Measurements from ENCODE around the gene ZDHHC13.

ZDHHC13 gene

DNA sequence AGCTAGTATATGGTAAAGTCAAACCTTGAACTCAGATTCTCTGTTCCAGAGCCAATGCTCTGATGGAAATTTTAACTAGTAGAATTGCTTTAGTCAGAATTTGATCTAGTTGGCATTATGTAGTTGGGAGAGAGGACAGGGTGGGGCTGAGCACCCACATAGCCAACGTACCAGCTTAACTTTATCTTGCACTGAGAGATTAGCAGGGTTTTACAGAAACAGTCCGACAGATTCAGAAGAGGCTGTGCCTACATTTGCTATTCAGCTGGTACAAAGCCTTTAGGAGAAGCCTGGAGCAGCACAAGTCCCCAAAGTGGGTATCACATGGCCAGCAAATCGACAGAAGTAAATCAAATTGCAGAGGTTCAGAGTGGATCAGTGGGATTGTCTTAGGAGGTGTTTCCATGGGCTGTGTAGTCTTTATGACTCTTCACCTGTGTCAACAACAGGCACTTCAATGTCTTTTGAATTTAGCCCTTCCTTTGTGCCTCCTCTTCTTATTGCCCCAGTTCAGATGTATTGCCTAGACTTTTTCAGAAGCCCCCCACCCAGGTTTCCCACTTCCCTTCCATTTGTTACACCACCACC, 92.1 kb downstream of the ZDHHC13 start:
- no peak for DNase-seq

GRCh38 chr11:19209617-19210370, 92.8 kb downstream of the ZDHHC13 start:
- no peak for DNase-seq

DNA sequence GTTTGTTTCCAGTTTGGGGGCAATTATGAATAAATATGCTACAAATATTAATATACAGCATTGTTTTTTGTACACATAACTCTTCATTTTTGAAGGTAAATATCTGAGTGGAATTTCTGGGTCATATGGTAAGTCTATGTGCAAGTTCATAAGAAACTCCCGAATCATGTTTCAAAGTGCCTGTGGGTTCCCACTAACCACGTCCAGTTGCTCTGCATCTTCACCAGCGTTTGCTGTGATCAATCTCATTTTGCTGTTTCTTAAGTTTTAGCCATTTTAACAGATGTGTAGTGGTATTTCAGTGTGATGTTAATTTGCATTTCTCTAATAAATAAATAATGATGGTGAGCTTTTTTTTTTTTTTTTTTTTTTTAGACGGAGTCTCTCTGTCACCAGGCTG, 99.1 kb downstream of the ZDHHC13 start:
- no peak for DNase-seq

GRCh38 chr11:19216709-19217374, 99.9 kb downstream of the ZDHHC13 start:
- DNase-seq, result no peak

- no peak for DNase-seq
Measured at GRCh38 chr11:19218216-19218615, 101.2 kb downstream of the ZDHHC13 start.

- no peak for DNase-seq
Measured at GRCh38 chr11:19218786-19219460, 102.0 kb downstream of the ZDHHC13 start.

DNA sequence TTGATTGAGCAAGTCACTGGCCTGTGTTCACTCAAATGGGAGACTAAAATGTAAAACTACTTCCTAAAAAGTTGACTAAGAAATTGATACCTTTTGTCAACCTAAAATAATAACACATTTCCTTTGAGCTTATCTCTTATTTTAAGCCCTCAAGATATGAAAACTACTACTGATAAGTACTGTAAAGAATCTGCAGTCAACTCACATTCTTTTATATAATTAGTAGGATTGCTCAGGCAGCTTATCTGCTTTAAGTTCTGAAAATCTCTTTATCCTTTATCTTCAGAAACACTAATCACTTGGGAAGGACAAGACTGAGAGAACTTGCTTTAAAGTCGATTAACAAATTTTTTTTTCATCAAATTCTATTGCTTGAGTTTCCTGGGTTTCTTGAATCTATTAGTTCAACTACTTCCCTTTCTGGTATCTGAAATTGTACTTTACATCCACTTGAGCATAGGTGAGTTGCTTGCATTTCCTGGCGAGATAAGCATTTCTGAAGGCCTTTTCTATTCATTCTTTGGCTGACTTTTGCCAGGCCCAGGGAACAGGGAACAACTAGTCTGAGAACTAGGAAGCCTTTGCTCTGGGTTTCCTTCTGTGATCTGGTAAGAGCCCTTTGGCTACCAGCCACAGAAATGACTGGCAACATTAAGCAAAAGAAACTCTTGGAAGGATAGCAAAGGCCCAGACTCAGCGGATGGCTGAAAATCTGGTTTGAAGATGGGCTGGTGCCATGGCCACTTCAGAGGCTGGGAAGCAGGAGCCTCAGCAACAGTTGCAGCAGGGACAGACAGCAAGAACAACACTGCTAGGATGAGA, 104.1 kb downstream of the ZDHHC13 start:
- no peak for DNase-seq

GRCh38 chr11:19225123-19225522, 108.2 kb downstream of the ZDHHC13 start:
- DNase-seq, result no peak

DNA sequence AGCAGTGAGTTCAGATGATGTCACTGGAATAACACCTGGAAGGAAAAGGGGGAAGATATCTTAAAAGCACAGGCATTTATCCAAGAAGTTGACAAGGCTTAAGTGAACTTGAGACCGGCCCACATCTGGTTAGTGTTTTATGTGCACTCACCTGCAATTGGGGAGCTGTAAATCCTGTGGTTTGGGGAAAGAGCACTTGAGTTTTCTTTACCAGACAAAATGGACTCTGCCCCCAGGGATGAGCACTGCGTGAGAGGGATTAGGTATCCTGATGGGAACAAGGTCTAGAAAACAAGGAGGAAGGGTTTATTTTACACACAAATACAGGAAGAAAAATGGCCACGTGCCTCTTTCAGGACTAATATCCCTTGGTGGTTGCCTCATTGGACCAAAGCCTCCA, 108.6 kb downstream of the ZDHHC13 start:
- DNase-seq, result no peak

Data from CD4-positive, alpha-beta T cell treated with Interleukin-4 for 4 hours (primary cell).